Lower leg skin (tissue), 3 donors: ENCODE measurements around the gene STS.

Experiments used
- CTCF ChIP-seq, 3 donors: fragments of 450-650 bp; IDR thresholded peaks; one replicate each; pipeline ENCODE4 v1.5.1; 2016; ENCODE audit warnings: antibody characterized with exemption in 3 of 3, mild to moderate bottlenecking in 3 of 3, moderate library complexity in 2 of 3
- POLR2A ChIP-seq, 2 donors: fragments of 450-650 bp; IDR thresholded peaks; one replicate each; pipeline ENCODE4 v1.6.1; 2016 to 2017; ENCODE audit warnings: antibody characterized with exemption in 2 of 2, mild to moderate bottlenecking in 1 of 2, moderate library complexity in 1 of 2

- TF ChIP-seq CTCF (IDR thresholded peaks at IDR 0.05) (no peak), POLR2A (IDR thresholded peaks at IDR 0.05) (no peak)
Observed at GRCh38 chrX:7145454-7145853, 2.1 kb upstream of the STS start.
